Astrocyte (in vitro differentiated cells and primary cell): ENCODE data around the gene VPS37C.

Experiments used
- EZH2 ChIP-seq: IDR thresholded peaks from 2 replicates; pipeline ENCODE4 v1.6.1; 2012; ENCODE audit warnings: mild to moderate bottlenecking, low read length, inconsistent platforms; ENCODE audit not compliant: insufficient read depth
- TF ChIP-seq, protein P1 (sequence below): IDR thresholded peaks from 2 replicates; pipeline ENCODE4 v1.5.1; 2011; ENCODE audit warnings: low read depth, mild to moderate bottlenecking, inconsistent platforms, low read length, moderate library complexity; ENCODE audit not compliant: insufficient read depth

DNA sequence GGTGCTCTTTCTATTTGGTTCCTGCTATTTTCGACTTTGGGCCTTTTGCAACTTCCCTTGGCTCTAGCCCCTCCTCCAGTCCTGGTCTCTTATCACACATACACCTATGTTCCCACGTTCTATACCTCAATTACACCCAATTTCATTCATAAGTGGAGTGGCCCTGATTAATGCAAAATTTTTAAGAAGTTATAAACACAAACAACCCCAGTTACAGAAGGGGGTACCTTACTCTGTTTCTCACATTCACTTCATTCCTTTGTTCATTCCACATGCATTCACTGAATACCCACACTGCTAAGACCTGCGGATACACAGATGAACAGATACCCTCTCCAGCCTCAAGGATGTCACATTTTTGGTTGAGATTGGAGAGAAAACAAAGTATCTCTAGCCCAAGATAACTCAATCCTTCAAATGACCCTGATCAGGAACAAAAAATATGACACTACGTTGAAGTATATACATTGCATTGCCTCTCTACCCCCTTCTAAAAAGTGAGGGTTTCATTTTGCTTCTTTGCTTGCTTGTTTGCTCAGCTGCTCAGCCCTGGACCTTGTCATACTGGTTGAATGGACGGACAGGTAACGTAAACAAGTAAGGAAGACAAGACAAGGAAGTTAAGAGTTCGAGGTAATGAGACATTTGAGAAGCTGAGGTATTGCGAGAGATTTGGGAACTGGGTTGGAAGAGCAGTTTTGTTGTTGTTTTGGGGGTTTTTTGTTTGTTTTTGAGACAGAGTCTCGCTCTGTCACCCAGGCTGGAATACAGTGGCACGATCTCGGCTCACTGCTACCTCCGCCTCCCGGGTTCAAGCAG is 3.6 kb upstream of the VPS37C start:
- TF ChIP-seq, protein P1, sequence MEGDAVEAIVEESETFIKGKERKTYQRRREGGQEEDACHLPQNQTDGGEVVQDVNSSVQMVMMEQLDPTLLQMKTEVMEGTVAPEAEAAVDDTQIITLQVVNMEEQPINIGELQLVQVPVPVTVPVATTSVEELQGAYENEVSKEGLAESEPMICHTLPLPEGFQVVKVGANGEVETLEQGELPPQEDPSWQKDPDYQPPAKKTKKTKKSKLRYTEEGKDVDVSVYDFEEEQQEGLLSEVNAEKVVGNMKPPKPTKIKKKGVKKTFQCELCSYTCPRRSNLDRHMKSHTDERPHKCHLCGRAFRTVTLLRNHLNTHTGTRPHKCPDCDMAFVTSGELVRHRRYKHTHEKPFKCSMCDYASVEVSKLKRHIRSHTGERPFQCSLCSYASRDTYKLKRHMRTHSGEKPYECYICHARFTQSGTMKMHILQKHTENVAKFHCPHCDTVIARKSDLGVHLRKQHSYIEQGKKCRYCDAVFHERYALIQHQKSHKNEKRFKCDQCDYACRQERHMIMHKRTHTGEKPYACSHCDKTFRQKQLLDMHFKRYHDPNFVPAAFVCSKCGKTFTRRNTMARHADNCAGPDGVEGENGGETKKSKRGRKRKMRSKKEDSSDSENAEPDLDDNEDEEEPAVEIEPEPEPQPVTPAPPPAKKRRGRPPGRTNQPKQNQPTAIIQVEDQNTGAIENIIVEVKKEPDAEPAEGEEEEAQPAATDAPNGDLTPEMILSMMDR = no peak
- no peak for TF ChIP-seq EZH2
